Thoracic aorta (tissue), 2 donors: Measurements from ENCODE around the gene CSF1R. TPM values are rescaled to one million over a fixed set of nuclear protein-coding genes. Genes with fewer than 3 reads are reported as not detected.
A peak's percentile ranks its signal among the peaks of the same experiment; 100 is the strongest.

Experiments
- ATAC-seq: fragments of 150-250 bp; one replicate; pipeline ENCODE4 v1.8.0; 2017; ENCODE audit warnings: low read depth; ENCODE audit not compliant: insufficient number of reproducible peaks, low FRiP score
- DNase-seq: peaks from one replicate; pipeline ENCODE4 v3.0.0-alpha.2; 2020; ENCODE audit warnings: low spot score
- H3K27ac ChIP-seq, 2 donors: fragments of 200-600 bp; sonication (generic); 1 replicate in 1 of 2; 2 replicates in 1 of 2; pipeline ENCODE4 v1.5.1; 2016; ENCODE audit warnings: mild to moderate bottlenecking in 2 of 2, moderate library complexity in 2 of 2
- H3K27me3 ChIP-seq: fragments of 200-600 bp; sonication (generic); replicated peaks from 2 replicates; pipeline ENCODE4 v1.6.0; 2016; ENCODE audit warnings: mild to moderate bottlenecking; ENCODE audit not compliant: insufficient read depth
- H3K36me3 ChIP-seq: fragments of 200-600 bp; sonication (generic); one replicate; pipeline ENCODE4 v1.5.1; 2016
- H3K4me1 ChIP-seq, 2 donors: fragments of 200-600 bp; sonication (generic); 1 replicate in 1 of 2; 2 replicates in 1 of 2; pipeline versions ENCODE4 v1.5.1 to v1.6.0; 2016; ENCODE audit warnings: low read depth in 2 of 2, mild to moderate bottlenecking in 1 of 2; ENCODE audit not compliant: control insufficient read depth in 1 of 2
- H3K4me3 ChIP-seq: fragments of 200-600 bp; sonication (generic); 2 replicates; pipeline ENCODE4 v1.5.1; 2016; ENCODE audit warnings: mild to moderate bottlenecking
- H3K9me3 ChIP-seq: fragments of 200-600 bp; sonication (generic); 2 replicates; pipeline ENCODE4 v1.5.1; 2016
- total RNA-seq, 2 donors: library from RNA; depleted of rRNA; stranded (reverse); fragments of >200 nt; gene quantifications; one replicate each; pipeline versions ENCODE4 v1.1.0 to v1.2.3, GENCODE V29; 2016
- TF ChIP-seq, protein P1 (sequence below): fragments of 200-600 bp; sonication (generic); IDR thresholded peaks from one replicate; pipeline ENCODE4 v1.5.1; 2019; ENCODE audit warnings: antibody characterized with exemption

CSF1R gene
- 10 to 100 TPM; 76.3 to 98.6 TPM for total RNA-seq

GRCh38 chr5:150085950-150086715, at the start of gene CSF1R:
Gene CSF1R (minus strand): TSS chr5:150086554. CDS start chr5:150086427, 127 bp downstream.
- TF ChIP-seq, protein P1, sequence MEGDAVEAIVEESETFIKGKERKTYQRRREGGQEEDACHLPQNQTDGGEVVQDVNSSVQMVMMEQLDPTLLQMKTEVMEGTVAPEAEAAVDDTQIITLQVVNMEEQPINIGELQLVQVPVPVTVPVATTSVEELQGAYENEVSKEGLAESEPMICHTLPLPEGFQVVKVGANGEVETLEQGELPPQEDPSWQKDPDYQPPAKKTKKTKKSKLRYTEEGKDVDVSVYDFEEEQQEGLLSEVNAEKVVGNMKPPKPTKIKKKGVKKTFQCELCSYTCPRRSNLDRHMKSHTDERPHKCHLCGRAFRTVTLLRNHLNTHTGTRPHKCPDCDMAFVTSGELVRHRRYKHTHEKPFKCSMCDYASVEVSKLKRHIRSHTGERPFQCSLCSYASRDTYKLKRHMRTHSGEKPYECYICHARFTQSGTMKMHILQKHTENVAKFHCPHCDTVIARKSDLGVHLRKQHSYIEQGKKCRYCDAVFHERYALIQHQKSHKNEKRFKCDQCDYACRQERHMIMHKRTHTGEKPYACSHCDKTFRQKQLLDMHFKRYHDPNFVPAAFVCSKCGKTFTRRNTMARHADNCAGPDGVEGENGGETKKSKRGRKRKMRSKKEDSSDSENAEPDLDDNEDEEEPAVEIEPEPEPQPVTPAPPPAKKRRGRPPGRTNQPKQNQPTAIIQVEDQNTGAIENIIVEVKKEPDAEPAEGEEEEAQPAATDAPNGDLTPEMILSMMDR, result no peak
- no peak for ATAC-seq
- Histone ChIP-seq H3K4me3 (peak within 1 kb of the TSS; percentile 65), H3K27ac (no peak within 1 kb of the TSS), H3K27me3 (no peaks in the 10 kb centered on the region), H3K36me3 (no peaks in the 10 kb centered on the region), H3K4me1 (peaks cover 2 to 6% of the 10 kb centered on the region in 2 donors), H3K9me3 (no peaks in the 10 kb centered on the region)
- DNase-seq, result no peak

DNA sequence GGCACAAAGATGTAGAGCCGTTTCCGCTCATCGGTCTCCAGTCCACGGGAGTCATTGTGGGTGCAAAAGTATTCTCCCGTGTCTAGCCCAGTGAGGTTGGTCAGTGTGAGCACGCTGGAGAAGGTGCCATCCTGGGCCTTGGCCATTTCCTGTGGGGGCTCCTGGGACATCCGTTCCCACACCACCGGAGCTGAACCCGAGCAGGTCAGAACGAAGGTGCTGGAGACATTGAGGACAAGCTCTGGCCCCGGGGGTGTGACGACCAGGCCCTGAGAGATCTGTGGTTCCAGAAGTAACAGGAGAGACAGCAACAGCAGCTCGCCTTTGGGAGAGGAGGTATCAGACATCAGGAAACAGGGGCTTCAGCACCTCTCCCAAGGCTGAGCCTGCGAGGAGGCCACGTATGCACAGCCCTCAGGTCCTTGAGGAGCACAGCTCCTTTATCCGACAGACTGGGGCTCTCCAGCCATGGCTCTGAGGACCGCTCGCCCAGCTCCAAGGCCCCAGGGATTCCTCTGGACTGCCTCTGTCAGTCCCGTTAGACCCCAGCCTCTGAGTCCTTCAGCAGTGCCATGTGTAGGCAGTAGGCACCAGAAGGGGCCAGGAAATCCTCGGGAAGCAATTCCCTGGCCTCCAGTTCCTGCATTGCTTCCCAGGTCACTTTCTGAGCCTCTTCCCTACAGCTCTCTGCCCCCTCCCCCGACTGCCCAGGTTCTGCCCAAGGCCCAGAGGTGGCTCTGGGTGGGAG, 49.4 kb upstream of the CSF1R start:
- H3K9me3 ChIP-seq, result no peaks in the 10 kb centered on the region
- H3K27me3 ChIP-seq, result no peaks in the 10 kb centered on the region
- H3K27ac ChIP-seq, result peak overlapping the region; percentile 97
- DNase-seq (no peak), ATAC-seq (no peak)
- TF ChIP-seq, protein P1, result no peak
- peaks cover 38% of the 10 kb centered on the region for H3K36me3 ChIP-seq
- peaks cover 59 to 98% of the 10 kb centered on the region in 2 donors for H3K4me1 ChIP-seq
- no peak overlapping the region for H3K4me3 ChIP-seq

DNA sequence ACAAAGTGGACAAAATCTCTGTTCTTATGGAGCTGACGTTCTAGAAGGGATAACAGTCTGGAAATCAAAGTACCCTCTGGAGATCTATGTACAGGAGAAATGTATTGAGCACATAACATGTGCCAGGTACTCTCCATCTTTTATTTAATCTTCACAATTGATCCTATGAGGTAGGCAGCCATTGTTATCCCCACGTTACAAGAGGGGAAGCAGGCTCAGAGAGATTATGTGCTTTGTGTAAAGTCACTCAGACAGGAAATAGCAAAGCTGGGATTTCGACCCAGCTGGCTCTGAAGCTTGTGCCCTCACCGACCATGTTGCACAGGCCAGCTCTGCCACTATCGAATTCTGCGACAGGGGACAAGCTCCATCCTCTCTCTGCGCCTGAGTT, 47.8 kb upstream of the CSF1R start:
- peaks cover 45 to 96% of the 10 kb centered on the region in 2 donors for H3K4me1 ChIP-seq
- H3K27ac ChIP-seq, result peak overlapping the region; percentile 97
- no peaks in the 10 kb centered on the region for H3K9me3 ChIP-seq
- ATAC-seq (no peak), DNase-seq (no peak)
- no peaks in the 10 kb centered on the region for H3K27me3 ChIP-seq
- peaks cover 44% of the 10 kb centered on the region for H3K36me3 ChIP-seq
- TF ChIP-seq, protein P1, result no peak
- no peak overlapping the region for H3K4me3 ChIP-seq

- peaks cover 49% of the 10 kb centered on the region for H3K36me3 ChIP-seq
- H3K27ac ChIP-seq, result peak overlapping the region; percentile 97
- no peak for DNase-seq
- H3K27me3 ChIP-seq, result no peaks in the 10 kb centered on the region
- ATAC-seq, result no peak
- H3K4me3 ChIP-seq, result no peak overlapping the region
- TF ChIP-seq, protein P1, result no peak
- H3K9me3 ChIP-seq, result no peaks in the 10 kb centered on the region
- H3K4me1 ChIP-seq, result peaks cover 41 to 91% of the 10 kb centered on the region in 2 donors
These were observed 47.3 kb upstream of the CSF1R start for GRCh38 chr5:150133581-150134197.

DNA sequence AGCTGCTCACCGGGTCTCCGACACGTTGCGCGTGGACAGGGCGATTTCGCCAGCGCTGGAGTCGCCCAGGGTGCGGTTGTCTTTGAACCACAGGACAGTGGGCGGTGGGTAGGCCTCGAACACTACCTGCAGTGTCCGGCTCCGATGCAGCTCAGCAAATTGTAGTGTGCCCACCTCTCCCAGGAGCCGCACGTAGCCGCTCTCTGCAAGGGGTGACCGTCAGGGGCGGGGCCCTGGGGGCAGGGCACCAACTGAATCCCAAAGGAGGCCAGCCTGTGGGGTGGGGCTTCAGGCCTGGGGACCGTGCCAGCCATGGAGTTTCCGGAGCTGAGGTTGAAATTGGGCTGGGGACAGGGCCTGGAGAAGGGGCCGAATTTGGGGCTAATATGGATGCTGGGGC, 46.4 kb upstream of the CSF1R start:
- Histone ChIP-seq H3K27ac (peak overlapping the region; percentile 97), H3K4me1 (peaks cover 33 to 82% of the 10 kb centered on the region in 2 donors), H3K27me3 (no peaks in the 10 kb centered on the region), H3K36me3 (peaks cover 59% of the 10 kb centered on the region), H3K4me3 (no peak overlapping the region), H3K9me3 (no peaks in the 10 kb centered on the region)
- no peak for ATAC-seq
- no peak for DNase-seq
- TF ChIP-seq, protein P1, result no peak
